IMR-90 (cell line): ENCODE measurements around the gene DNAI2. TPM values are rescaled to one million over a fixed set of nuclear protein-coding genes. Genes with fewer than 3 reads are reported as not detected.

ENCODE experiments used
- polyA plus RNA-seq, 3 experiments: library from polyadenylated mRNA; depleted of rRNA; stranded (reverse); fragments of >200 nt; gene quantifications; 2 replicates each; pipeline ENCODE4 v1.2.3, GENCODE V29; 2012; ENCODE audit warnings: low replicate concordance in 1 of 3
- total RNA-seq: library from RNA; depleted of rRNA; stranded (reverse); fragments of >200 nt; gene quantifications from 2 replicates; pipeline ENCODE4 v1.2.3, GENCODE V29; 2012; rRNA removed

DNAI2 gene
- total and polyA plus RNA-seq, 2 of the 4 experiments (the other 2 are of a cell fraction): not detected

Other genes starting within 250 kb of the DNAI2 start
- gene RPL38, start 70.6 kb upstream of the DNAI2 start, total RNA-seq: 111 and 296 TPM in 2 replicates
- gene RPL38, start 70.6 kb upstream of the DNAI2 start, polyA plus RNA-seq (2012; rRNA removed): 527 and 1,407 TPM in 2 replicates
- gene TTYH2, start 60.7 kb upstream of the DNAI2 start, total RNA-seq: 2.3 and 4.2 TPM in 2 replicates
- gene TTYH2, start 60.7 kb upstream of the DNAI2 start, polyA plus RNA-seq (2012; rRNA removed): 5.7 and 6.8 TPM in 2 replicates
- gene KIF19, start 52.0 kb downstream of the DNAI2 start, total RNA-seq: not detected in 2 replicates
- gene KIF19, start 52.0 kb downstream of the DNAI2 start, polyA plus RNA-seq (2012; rRNA removed): not detected in 2 replicates
- not detected in 2 replicates for gene BTBD17, start 87.6 kb downstream of the DNAI2 start, total RNA-seq
- gene BTBD17, start 87.6 kb downstream of the DNAI2 start, polyA plus RNA-seq (2012; rRNA removed): not detected in 2 replicates
- gene GPR142, start 93.3 kb downstream of the DNAI2 start, total RNA-seq: not detected in 2 replicates
- gene GPR142, start 93.3 kb downstream of the DNAI2 start, polyA plus RNA-seq (2012; rRNA removed): not detected in 2 replicates
- gene GPRC5C, start 157.9 kb downstream of the DNAI2 start, total RNA-seq: not detected in 2 replicates
- gene GPRC5C, start 157.9 kb downstream of the DNAI2 start, polyA plus RNA-seq (2012; rRNA removed): not detected in 2 replicates
- gene CD300A, start 192.4 kb downstream of the DNAI2 start, total RNA-seq: not detected in 2 replicates
- not detected in 2 replicates for gene CD300A, start 192.4 kb downstream of the DNAI2 start, polyA plus RNA-seq (2012; rRNA removed)